Ureter (tissue), 1 donor: ENCODE data around the gene LRRC72. TPM values are rescaled to one million over a fixed set of nuclear protein-coding genes. Genes with fewer than 3 reads are reported as not detected.
"Not testable (repeated sequence)": the region's sequence is repeated elsewhere in the genome, so short reads cannot be mapped to it uniquely, and the experiment has no call there.

ENCODE experiments used
- DNase-seq: peaks from one replicate; pipeline ENCODE4 v3.0.0-alpha.2; 2020; ENCODE audit warnings: low spot score
- total RNA-seq: library from RNA; stranded (reverse); gene quantifications from one replicate; pipeline ENCODE4 v1.2.4, GENCODE V29; 2023
- donor health status: DM: yes; HTN: yes; CAD: no.

LRRC72 gene
- total RNA-seq, 1 donor from 2014 or later = not detected

DNA sequence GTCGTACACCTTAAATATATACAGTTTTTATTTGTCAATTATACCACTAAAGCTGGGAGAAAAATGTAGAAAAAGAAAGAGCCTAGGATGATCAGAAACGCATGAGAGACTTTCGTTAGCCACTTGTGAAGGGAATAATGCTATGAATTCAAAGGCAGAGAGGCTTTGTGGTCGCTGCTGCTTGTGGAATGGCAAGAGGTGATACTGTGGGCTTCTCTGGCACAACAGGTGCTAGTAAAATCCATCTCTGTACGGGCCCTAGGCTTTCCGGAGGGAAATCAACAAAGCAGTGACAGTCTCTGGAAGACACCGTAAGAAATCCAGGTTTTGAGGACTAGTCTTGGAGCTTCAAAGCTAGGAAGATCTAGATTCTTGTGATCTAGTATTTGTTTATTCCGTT is 52.6 kb downstream of the LRRC72 start:
- DNase-seq = no peak

GRCh38 chr7:16581286-16581685 is 54.7 kb downstream of the LRRC72 start:
- DNase-seq = no peak

DNA sequence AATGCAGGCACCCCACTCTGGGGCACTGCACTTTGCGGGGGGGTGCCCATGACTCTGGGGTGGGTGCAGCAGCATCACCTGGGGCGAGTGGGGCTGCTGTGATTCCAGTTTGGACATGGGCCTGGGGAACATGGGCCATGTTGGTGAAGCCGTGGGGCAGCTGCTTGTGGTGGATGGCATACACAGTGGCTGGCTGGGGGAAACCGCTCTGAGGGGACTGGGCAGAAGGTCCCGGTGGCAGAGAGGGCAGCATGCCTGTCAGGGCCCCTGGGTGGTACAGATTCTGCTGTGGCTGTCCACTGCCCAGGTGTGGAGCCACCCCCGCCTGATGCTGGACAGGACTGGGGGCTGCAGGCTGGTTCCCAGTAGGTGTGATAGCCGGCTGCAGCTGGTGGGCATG is 57.2 kb downstream of the LRRC72 start:
- no peak for DNase-seq

GRCh38 chr7:16585540-16585939 is 58.9 kb downstream of the LRRC72 start:
- no peak for DNase-seq

DNA sequence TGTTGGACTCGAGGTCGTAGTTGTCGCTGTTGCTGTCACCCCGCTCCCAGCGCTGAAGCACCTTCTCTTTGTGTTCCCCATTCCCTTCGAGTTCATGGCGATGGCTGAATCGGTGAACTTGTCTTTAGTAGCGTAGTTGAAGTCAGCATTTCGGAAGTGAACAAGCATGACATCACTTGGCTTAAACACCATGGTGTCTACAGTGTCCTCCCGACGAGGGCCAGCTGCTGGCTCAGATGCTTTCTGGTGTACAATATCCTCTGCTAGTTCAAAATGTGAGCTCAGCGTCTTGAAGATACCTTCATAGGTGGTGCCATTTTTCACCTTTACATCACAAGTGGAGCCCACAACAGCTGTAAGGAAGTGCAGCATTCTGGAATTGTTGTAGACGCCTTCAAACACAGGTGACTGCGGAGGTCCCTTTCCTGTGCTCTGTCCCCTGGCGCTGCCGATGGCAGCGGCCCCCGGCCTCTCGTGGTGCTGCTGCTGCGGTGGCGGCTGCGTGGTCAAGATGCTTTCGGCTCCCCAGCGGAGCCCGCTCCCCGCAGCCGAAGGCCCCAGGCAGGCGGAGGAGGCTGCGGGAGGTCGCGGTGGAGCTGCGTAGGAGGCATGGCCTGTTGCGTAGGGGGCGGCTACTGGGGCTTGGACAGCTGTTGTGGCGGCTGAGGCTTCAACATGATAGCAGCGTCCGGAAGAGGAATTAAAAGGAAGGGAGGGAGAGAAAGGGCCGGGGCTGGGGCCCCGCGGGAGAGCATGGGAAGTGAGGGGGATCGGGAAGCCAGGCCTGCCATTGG is 59.7 kb downstream of the LRRC72 start:
- no peak for DNase-seq

DNA sequence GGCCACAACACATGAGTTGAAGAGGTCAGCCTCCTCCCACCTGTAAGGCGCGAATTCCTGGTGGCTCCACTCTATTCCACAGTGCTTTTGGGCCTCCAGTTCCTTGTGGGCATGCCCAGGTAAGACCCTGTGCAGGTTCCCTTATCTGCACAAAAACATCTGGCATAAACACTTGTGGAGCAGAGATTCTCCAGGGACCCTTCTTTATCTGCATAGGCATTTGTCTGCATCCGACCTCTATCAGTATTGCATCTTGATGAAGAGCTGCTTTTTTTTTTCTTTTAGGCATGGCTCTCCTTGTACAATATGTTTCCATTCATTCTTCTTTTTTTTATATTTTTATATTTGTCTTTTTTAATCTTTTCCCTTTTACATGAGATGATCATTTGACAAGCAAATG is 60.5 kb downstream of the LRRC72 start:
- DNase-seq = no peak

DNA sequence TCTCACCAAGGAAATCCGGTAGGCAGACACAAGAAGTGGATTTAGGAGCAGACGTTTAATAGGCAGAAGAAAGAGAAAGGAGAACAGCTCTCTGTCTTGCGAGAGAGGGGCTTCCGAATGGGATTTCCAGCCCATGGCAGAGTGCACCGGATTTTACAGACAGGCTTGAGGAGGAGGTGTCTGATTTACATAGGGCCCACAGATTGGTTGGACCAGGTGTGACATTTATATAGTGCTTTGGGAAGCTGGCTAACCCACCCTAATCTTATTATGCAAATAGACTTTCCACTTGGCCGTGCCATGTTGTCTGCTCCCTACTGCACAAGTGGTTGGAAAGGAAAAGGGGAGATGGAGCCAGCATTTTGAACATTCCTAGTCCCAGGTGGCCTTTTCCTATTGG is 61.2 kb downstream of the LRRC72 start:
- DNase-seq = no peak

DNA sequence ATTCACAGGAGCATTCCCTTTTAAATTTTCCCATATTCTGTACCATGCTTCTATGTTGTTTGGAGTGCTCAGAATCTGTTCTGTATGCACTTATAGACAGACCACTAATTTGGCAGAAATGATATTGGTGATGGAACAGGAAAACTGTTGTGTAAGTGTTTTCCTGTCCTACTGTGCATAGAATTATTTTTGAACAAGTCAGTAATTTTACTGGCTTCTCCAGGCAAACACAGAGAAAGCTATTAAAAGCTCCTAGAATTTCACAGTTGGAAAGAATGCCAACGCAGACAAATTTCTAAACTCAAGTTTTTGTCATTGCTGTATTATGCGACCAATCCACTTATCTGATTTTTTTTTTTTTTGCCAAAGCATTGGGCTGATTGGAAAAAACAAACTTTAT is 63.3 kb downstream of the LRRC72 start:
- DNase-seq = no peak

- no peak for DNase-seq
Measured at GRCh38 chr7:16590424-16590823, 63.8 kb downstream of the LRRC72 start.

GRCh38 chr7:16592395-16592794 is 65.8 kb downstream of the LRRC72 start:
- no peak for DNase-seq

- DNase-seq = no peak
Measured at GRCh38 chr7:16594061-16594460, 67.4 kb downstream of the LRRC72 start.

DNA sequence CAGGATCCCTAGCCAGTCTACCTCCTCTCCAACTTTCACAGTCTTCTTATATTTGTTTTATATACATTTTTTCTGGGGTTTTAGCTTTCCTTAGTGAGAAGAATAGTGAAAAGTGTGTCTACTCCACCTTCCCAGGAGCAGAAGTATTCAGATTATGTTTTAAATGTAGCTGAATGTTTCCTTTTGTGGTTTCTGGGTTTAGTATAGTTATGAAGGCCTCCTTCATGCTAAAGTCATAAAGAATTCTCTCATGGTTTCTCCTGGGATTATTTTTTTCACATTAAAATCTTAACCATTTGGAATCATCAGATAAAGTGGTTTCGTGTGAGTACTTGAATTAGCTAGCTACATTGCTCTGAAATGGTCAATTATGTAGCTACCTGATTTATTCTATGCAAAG is 68.1 kb downstream of the LRRC72 start:
- no peak for DNase-seq

DNA sequence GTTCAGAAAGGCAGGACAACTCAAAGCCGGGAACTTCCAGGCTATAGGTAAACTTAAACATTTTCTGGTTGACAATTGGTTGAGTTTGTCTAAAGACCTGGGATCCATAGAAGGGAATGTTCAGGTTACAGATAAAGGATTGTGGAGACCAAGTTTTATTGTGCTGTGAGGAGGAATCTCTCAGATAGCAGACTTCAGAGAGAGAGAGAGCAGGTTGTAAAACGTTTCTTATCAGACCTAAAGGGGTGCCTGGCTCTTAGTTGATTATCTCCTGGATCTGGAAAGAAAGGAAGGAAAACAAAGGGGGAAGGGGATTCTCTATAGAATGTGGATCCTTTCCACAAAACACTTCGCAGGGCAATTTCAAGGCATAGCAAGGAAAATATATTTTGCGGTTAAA is 69.0 kb downstream of the LRRC72 start:
- DNase-seq = not testable (repeated sequence)

GRCh38 chr7:16598015-16598414 is 71.4 kb downstream of the LRRC72 start:
- DNase-seq = no peak

DNA sequence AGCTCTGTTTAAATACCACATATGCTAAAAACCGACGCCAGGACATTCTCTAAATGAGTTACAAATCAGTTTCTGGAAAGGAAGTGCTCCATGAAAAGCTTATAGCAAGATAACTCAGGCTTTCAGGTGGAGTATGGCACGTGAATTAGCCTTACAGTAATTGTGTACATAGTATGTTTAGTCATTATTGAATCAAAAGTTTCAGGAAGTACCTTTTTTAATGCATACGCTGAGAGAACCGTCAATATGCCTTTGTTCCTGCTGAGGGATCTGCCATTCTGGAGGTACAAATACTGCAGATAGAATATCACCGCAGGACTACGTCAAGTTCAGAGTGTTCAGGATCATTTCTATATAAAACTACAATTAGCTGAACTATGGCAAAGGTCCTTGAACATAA is 73.2 kb downstream of the LRRC72 start:
- DNase-seq = no peak

DNA sequence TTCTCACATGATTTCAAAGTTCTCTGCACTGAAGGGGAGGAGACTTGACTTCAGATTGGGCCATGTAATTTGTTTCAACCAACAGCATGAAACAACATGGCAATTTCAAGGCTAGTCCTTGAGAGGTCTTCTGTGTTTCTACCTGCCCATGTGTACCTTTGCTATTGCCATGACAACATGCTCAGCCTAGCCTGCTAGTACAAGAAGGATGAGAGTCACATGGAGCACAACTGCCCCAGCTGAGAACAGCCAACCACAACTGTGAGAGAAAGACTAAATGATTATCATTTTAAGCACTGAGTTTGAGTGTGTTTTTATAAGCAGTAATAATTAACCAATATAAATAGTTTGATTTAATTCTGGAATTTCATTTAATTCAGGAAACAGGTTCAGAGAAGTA is 77.0 kb downstream of the LRRC72 start:
- no peak for DNase-seq

- no peak for DNase-seq
Measured at GRCh38 chr7:16604054-16604453, 77.4 kb downstream of the LRRC72 start.

DNA sequence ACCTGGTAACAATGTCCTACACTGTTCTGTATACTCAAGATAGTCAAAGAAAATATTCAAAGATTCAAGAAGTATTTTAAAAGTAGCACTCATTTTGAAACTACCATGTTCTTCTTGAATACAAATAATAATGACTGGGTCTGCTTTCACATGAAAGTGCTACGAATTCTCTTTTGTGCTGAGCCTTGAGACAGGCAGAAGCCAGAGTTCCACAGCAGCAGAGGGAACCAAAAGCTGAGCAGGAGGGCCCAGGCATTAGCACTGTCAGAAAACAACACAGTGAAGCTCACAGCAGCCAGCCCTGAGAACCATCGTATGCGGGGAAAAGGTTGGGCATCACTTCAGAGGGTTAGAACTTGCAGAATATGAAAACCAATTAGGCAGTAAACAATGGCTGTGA is 80.1 kb downstream of the LRRC72 start:
- no peak for DNase-seq

DNA sequence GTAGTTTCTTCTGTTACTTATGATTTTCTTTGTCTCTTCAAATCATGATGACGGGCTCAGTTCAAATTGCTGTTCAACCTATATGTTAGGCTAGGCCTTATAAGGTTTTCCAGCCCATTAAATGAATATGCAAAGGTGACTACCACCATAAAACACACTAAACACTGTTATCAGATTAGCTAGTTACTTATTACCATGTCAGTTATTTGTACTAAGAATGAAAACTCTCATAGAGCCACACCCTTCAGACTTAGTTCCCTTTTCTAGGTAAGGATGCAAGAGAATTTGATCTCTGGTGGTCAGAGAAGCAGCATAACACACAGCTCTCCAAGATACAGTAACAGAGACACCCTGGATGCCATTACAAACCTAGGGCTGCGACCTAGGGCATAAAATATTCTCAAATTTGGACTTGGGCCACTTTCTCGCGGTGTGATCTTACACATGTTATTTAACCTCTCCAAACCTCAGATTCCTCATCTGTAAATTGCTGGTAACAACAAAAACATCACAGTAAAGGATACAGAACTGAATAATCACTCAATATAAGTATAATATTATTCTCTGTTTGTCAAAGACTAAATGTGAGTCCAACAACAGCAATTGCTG is 83.3 kb downstream of the LRRC72 start:
- no peak for DNase-seq

DNA sequence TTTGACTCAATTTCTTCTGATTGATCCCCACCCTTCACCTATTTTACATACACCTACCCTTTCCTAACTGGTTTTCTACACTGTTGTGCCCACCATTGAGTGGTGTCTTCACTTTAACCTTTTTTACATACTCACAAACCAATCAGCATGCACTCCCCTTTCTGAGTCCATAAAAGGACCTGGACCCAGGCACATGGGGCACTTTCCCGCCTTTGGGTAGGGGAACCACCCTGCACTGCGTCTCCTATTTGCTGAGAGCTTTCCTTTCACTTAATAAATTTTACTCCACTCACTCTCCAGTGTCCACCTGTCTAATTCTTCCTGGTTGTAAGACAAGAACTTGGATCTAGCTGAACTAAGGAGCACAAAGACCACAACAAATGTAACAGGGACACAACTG is 85.1 kb downstream of the LRRC72 start:
- DNase-seq = no peak

DNA sequence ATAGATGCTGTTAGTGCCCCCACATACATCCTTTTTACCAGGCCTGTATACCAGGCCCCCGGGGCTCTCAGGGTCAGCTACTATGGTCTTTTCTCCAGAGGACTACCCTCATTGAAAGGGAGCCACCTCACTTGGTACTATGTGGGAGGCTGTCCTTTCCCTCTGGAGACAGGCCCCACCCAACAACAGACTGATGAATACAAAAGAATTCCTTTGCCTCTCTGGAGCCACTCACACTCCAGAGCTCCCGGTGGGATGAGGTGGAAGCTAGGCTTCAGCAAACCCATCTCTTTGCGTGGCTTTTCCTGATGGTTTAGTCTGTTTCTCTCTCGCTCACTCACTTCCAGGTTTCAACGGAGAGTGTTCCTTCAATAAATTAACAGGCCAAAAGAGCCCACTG is 88.6 kb downstream of the LRRC72 start:
- no peak for DNase-seq

GRCh38 chr7:16616122-16616521 is 89.5 kb downstream of the LRRC72 start:
- no peak for DNase-seq

GRCh38 chr7:16616542-16616941 is 89.9 kb downstream of the LRRC72 start:
- DNase-seq = no peak

DNA sequence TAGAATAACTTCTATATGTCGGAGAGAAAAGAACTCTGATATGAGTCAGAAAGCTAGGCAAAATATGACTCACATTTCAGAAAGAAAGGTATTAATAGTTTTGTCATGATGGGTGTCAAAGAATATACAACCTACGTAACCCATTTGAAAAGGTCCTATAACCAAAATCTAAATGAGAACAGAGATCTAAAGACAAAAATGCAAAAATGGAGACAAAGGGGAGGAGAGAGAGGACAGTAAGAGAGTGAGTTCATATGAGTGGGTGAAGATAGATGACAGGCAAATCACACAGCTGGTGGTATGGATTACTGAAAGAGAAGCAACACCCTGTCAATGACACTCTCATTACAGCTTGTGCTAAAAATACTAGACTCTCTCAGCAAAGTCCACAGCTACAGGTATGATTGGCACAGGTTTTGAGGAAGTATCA is 93.4 kb downstream of the LRRC72 start:
- no peak for DNase-seq
